Fibroblast of lung (primary cell): ENCODE results near the gene HOXC10. TPM values are rescaled to one million over a fixed set of nuclear protein-coding genes. Genes with fewer than 3 reads are reported as not detected.

ENCODE experiments used
- DNase-seq, 2 donors: peaks; one replicate each; pipeline versions ENCODE4 v3.0.0 to v3.0.0-alpha.2; 2010; ENCODE audit warnings: low read depth in 2 of 2
- H2AFZ ChIP-seq: 2 replicates; pipeline ENCODE4 v1.5.1; 2012; ENCODE audit warnings: low read length, control low read depth, inconsistent platforms
- H3K27ac ChIP-seq: 2 replicates; pipeline ENCODE4 v1.5.1; 2011; ENCODE audit warnings: low read length, control low read depth; ENCODE audit not compliant: insufficient read depth
- H3K27me3 ChIP-seq: 2 replicates; pipeline ENCODE4 v1.5.1; 2011; ENCODE audit warnings: mild to moderate bottlenecking, low read length; ENCODE audit not compliant: control insufficient read depth, insufficient read depth
- H3K36me3 ChIP-seq: 2 replicates; pipeline ENCODE4 v1.5.1; 2011; ENCODE audit warnings: low read length; ENCODE audit not compliant: control insufficient read depth, insufficient read depth
- H3K4me1 ChIP-seq: 2 replicates; pipeline ENCODE4 v1.5.1; 2011; ENCODE audit warnings: low read length; ENCODE audit not compliant: control insufficient read depth, insufficient read depth; ENCODE audit errors: extremely low read depth
- H3K4me2 ChIP-seq: 2 replicates; pipeline ENCODE4 v1.5.1; 2011; ENCODE audit warnings: low read length, control low read depth; ENCODE audit not compliant: insufficient read depth; ENCODE audit errors: extremely low read depth
- H3K4me3 ChIP-seq, 4 experiments: fragments of 200-600 bp in 1 of 4; sonication (generic) in 1 of 4; replicated peaks in 1 of 4; 2 replicates each; pipeline ENCODE4 v1.5.1; 2011 to 2016; ENCODE audit warnings: low read length in 4 of 4, low read depth in 3 of 4, mild to moderate bottlenecking in 3 of 4, control low read depth in 2 of 4, inconsistent platforms in 1 of 4, mixed read lengths in 1 of 4; ENCODE audit not compliant: insufficient read depth in 1 of 4; ENCODE audit errors: control extremely low read depth in 1 of 4
- H3K79me2 ChIP-seq: 2 replicates; pipeline ENCODE4 v1.5.1; 2012; ENCODE audit warnings: mild to moderate bottlenecking, low read length, inconsistent platforms; ENCODE audit not compliant: control insufficient read depth, insufficient read depth
- H3K9ac ChIP-seq: 2 replicates; pipeline ENCODE4 v1.5.1; 2011; ENCODE audit warnings: mild to moderate bottlenecking, low read length, control low read depth; ENCODE audit not compliant: insufficient read depth
- H3K9me3 ChIP-seq: 2 replicates; pipeline ENCODE4 v1.5.1; 2012; ENCODE audit warnings: low read depth, low read length; ENCODE audit not compliant: control insufficient read depth, insufficient read depth
- H4K20me1 ChIP-seq: 2 replicates; pipeline ENCODE4 v1.5.1; 2011; ENCODE audit warnings: low read length; ENCODE audit not compliant: control insufficient read depth, insufficient read depth; ENCODE audit errors: extremely low read depth
- CTCF ChIP-seq, 2 donors: IDR thresholded peaks in 1 of 2; conservative IDR thresholded peaks in 1 of 2; 1 replicate in 1 of 2; 2 replicates in 1 of 2; pipeline ENCODE4 v1.5.1; 2011 to 2012; ENCODE audit warnings: low read length in 2 of 2, control low read depth in 1 of 2, inconsistent platforms in 1 of 2, low read depth in 1 of 2, mild to moderate bottlenecking in 1 of 2
- EZH2 ChIP-seq: IDR thresholded peaks from 2 replicates; pipeline ENCODE4 v1.5.1; 2012; ENCODE audit warnings: low read length, control low read depth, mild to moderate bottlenecking; ENCODE audit errors: missing control alignments
- polyA plus RNA-seq, 2 donors: library from polyadenylated mRNA; depleted of rRNA in 1 of 2; stranded (reverse) in 1 of 2; unstranded in 1 of 2; fragments of >200 nt; gene quantifications; 2 replicates each; pipeline ENCODE4 v1.2.1, GENCODE V29; 2011 to 2012; ENCODE audit warnings: missing spikeins in 1 of 2
- total RNA-seq: library from RNA; depleted of rRNA; stranded (reverse); fragments of >200 nt; gene quantifications from 2 replicates; pipeline ENCODE4 v1.2.1, GENCODE V29; 2014

HOXC10 gene
- total and polyA plus RNA-seq, 2 donors (not counting 1 experiment from before 2014, with no cell fraction given) = 0.06 TPM; not detected in 1

GRCh38 chr12:53971129-53971528 lies 13.8 kb upstream of the HOXC10 start:
- Histone ChIP-seq H2AFZ (no peak overlapping the region), H3K4me1 (no peaks in the 10 kb centered on the region), H3K79me2 (no peaks in the 10 kb centered on the region), H4K20me1 (no peaks in the 10 kb centered on the region), H3K4me2 (no peak overlapping the region), H3K9me3 (no peaks in the 10 kb centered on the region), H3K9ac (no peak overlapping the region), H3K36me3 (no peaks in the 10 kb centered on the region), H3K4me3 (no peak overlapping the region), H3K27ac (no peak overlapping the region), H3K27me3 (peaks cover 90% of the 10 kb centered on the region)
- DNase-seq = no peak
- TF ChIP-seq EZH2 = no peak
- TF ChIP-seq CTCF (conservative IDR thresholded peaks at IDR 0.05 in 1 of 2, IDR thresholded peaks at IDR 0.05 in 1 of 2; ENCODE audit: low read depth in 1 of 2, low read length in 2 of 2) = no peak

GRCh38 chr12:53971686-53972085 lies 13.3 kb upstream of the HOXC10 start:
- H3K79me2 ChIP-seq = no peaks in the 10 kb centered on the region
- no peaks in the 10 kb centered on the region for H3K4me1 ChIP-seq
- TF ChIP-seq EZH2 (no peak), CTCF (conservative IDR thresholded peaks at IDR 0.05 in 1 of 2, IDR thresholded peaks at IDR 0.05 in 1 of 2; ENCODE audit: low read depth in 1 of 2, low read length in 2 of 2) (no peak)
- no peak overlapping the region for H3K4me2 ChIP-seq
- H3K27ac ChIP-seq = no peak overlapping the region
- no peaks in the 10 kb centered on the region for H4K20me1 ChIP-seq
- no peak overlapping the region for H3K4me3 ChIP-seq
- no peaks in the 10 kb centered on the region for H3K36me3 ChIP-seq
- no peak for DNase-seq
- H3K9ac ChIP-seq = no peak overlapping the region
- peaks cover 90% of the 10 kb centered on the region for H3K27me3 ChIP-seq
- H2AFZ ChIP-seq = no peak overlapping the region
- no peaks in the 10 kb centered on the region for H3K9me3 ChIP-seq

- Histone ChIP-seq H4K20me1 (no peaks in the 10 kb centered on the region), H3K9me3 (no peaks in the 10 kb centered on the region), H2AFZ (no peak overlapping the region), H3K4me3 (no peak overlapping the region), H3K27ac (no peak overlapping the region), H3K36me3 (no peaks in the 10 kb centered on the region), H3K9ac (no peak overlapping the region), H3K4me2 (no peak overlapping the region), H3K79me2 (no peaks in the 10 kb centered on the region), H3K4me1 (no peaks in the 10 kb centered on the region), H3K27me3 (peaks cover 89% of the 10 kb centered on the region)
- TF ChIP-seq CTCF (conservative IDR thresholded peaks at IDR 0.05 in 1 of 2, IDR thresholded peaks at IDR 0.05 in 1 of 2; ENCODE audit: low read depth in 1 of 2, low read length in 2 of 2) (no peak), EZH2 (no peak)
- DNase-seq = no peak
These were observed 12.7 kb upstream of the HOXC10 start for GRCh38 chr12:53972152-53972702.
